Left forelimb (tissue), 1 donor: ENCODE data around the gene CLK3.
"Not testable (repeated sequence)": the region's sequence is repeated elsewhere in the genome, so short reads cannot be mapped to it uniquely, and the experiment has no call there.

Experiments used
- DNase-seq: peaks from one replicate; pipeline ENCODE4 v3.0.0-alpha.2; 2018; ENCODE audit warnings: low spot score

CLK3 gene

DNA sequence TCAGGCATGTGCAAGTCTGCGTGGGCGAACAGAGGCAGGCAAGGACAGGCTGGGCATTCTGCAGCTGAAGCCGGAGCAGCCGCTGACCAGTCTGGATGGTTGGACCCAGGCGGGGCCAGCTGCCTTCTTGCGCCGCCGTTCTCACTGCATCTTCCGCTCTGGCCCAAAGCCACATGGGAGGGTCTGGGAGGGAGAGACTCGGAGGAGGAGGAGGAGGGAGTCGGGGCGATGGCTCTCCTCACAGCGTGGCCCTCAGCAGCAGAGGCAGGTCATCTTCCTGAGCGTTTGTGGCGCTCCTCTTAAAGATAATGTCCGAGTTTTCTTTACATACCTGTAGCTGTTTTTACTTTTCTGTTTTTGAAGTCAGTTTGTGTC is 5.9 kb downstream of the CLK3 start:
- no peak for DNase-seq

DNA sequence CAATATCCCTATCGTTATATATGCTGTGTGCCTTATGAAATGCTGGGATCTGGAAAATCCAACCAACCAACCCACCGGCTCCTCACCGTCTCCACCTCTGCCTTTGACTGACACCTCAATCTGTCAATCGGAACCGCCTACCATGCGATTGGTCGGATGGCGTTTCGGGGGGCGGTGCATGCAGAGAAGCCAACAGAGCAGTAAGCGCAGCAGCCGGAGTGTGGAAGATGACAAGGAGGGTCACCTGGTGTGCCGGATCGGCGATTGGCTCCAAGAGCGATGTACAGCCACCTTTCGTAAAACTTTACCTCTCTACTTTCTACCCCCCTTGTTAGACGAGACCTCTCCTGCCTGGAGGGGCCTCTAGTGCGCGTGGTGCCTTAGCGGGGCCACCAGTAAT is 6.3 kb downstream of the CLK3 start:
- DNase-seq: no peak

DNA sequence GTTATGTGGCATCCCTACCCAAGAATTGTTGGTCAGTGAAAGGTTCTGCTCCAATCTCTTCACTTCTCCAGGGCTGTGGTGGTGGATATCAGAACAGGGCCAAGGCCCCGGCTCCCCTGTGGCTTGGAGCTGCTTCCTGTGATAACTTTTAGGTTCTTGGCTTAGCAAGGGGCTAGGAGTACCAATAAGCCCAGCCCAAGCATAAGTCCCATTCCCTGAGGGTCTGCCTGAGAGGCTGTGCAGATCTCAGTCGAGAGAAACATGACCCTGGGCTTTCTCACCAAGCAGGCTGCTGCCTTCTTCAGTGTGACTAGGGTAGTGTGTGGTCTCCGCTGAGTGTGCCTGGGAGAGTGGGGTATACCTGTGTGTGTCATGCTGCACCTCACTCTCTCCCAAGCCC is 7.1 kb downstream of the CLK3 start:
- no peak for DNase-seq

DNA sequence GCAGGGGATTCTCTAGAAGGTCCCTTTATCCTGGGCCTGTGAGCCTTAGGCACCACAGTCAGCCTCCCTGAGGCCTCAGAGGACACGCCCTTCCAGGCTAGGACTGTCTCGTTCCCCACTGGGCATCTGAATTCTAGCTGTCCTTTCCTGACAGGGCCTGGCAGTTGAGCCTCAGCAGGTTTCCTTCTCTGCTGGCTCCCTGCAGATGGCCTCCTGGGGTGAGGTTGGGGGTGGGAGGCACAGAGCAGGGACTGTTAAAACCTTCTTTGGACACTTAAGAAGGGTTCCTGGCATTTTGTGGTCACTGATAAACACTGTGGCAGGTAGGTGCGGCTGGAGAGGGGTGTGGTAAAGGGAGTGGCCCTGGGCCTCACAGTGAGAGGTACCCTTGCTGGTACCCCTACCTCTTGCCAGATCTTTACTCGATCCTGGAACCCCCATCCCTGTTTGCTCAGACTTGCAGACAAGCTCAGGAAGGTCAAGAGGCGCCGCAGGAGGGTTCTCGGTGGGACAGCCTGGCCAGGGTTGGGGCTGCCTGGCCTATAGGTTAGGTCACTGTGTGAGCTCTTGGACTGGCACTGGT is 8.5 kb downstream of the CLK3 start:
- no peak for DNase-seq

- no peak for DNase-seq
Measured at GRCh38 chr15:74625693-74626092, 10.1 kb downstream of the CLK3 start.

DNA sequence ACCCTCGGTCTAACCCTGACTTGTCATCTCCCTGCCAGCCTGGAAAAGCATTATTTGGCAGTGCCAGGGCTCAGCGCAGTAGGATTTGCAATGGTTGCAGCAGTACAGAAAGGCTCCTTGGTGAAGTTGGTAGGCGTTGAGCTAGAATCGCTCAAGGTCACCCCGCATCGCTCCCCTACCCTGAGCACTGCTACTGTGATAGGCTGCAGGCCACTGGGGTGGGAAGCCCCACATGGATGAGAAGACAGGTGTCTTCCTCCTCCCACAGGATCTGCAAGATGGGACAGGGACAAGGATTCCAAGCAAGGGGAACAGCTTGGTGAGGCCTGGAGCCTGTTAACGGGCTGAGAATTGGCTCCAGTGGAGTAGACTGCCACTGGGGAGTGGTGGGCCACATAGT is 10.7 kb downstream of the CLK3 start:
- no peak for DNase-seq

DNA sequence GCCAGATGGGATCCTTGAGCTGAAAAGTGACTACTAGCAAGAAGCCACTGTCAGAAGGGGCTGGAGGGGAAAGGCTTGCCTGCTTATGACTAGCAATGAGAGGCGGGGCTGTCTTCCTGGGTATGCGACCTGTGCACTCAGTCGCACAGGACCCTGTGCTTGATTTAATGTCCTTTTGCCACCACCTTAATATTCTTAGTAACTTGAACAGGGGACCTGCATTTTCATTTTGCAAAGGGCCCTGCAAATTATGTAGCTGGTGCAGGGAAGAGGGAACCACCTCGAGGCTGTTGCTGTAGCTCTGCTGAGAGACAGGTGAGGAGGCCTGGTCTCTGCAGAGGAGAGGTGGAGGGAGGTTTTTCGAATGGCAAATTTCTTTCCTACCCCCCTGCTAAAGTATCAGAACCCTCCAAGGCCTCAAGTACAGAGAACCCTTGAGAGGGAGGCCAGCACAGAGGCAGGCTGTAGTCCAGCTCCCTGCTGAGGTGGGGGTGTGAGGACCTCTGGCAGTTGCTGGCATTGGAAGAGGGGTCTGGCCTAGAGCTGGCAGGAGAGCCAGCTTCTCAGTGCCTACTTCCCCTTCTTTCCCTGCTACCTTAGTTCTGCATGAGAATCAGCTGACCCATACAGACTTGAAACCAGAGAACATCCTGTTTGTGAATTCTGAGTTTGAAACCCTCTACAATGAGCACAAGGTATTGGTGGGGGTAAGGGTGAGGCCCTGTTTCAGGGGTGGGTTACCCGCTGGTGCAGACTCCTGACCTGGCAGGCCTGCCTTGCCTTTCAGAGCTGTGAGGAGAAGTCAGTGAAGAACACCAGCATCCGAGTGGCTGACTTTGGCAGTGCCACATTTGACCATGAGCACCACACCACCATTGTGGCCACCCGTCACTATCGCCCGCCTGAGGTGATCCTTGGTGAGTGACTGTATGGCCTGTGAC is 11.4 kb downstream of the CLK3 start:
- no peak for DNase-seq

- no peak for DNase-seq
Measured at GRCh38 chr15:74627766-74628165, 12.1 kb downstream of the CLK3 start.

DNA sequence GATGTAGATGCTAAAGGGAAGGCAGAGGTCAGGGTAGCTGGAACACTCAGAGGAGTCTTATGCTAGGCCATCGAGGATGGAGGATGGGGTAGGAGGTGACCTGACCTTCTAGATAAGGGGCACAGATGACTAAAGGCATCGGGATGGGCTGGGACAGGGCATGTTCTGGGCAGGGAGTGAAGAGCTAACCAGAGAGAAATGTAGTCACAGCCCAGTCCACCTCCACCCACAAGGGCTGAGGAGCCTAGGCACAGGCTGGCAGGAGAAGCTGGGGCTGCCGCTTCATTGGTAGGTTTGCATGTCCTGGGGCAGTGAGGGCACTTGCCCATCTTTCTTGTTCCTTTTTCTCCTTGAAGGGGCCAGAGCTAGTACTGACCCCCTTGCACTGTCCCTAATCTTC is 12.6 kb downstream of the CLK3 start:
- DNase-seq: no peak

GRCh38 chr15:74628949-74629348 is 13.3 kb downstream of the CLK3 start:
- DNase-seq: no peak

GRCh38 chr15:74629696-74630095 is 14.1 kb downstream of the CLK3 start:
- not testable (repeated sequence) for DNase-seq

GRCh38 chr15:74630284-74631086 is 14.8 kb downstream of the CLK3 start:
- no peak for DNase-seq

DNA sequence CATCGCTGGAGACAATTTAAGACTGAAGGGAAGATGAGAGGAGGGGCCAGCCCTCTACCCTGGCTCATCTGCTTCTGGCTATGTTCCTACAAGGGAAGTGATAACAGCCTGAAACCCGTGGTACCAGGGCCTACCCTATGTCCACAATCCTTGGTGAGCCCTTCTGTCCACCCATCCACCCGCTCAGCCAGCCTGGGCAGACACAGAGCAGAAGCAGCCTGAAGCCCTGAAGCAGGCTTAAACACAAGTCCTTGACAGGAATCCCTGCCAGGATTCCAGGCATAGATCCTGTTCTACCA is 15.4 kb downstream of the CLK3 start:
- DNase-seq: no peak

DNA sequence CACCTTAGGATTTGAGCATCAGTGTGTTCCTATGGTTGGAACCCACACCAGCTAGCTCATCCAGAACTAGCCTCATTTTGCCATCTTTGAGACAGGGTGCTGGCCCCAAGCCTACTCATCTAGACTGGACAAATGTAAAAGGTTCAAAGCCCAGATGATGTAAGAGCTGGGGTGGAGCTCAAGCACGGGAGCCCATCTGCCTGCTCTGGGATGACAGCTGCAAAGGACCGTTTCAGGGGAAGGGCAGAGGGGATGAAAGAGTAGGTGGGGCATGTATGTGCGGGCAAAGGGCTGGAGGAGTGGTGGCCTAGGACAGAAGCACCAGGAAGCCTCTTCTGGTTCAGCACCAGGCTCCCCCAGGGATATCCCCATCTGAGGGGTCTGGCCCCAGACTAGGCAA is 15.8 kb downstream of the CLK3 start:
- no peak for DNase-seq

DNA sequence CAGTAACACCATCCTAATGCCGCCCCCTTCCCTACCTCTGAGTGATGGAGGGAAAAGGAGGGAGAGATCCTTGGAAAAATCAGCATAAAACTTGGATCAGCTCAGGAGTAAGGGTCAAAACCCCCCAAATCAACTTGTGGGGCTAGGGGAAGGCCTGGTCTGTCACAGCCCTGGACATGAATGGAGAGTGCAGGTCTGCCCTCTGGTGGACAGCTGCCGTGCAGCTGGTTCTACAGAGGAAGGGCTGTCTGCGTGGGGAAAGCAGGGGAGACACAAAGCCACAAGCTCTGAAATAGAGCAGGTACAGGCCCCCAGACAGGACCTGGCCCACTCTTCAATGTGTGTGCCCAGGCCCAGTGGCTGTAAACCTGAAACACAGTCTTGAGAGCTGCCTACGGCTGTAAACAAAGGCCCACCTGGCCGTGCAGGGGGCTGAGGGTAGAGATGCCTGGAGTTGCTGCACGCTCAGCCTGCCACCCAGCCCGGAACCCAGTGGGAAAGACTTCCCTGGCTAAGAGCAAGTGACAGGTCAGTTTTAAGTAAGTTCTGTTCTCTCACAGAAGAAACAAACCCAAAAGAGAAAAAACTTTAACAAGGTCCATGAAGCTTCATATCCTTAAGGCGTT is 16.4 kb downstream of the CLK3 start:
- DNase-seq: no peak

DNA sequence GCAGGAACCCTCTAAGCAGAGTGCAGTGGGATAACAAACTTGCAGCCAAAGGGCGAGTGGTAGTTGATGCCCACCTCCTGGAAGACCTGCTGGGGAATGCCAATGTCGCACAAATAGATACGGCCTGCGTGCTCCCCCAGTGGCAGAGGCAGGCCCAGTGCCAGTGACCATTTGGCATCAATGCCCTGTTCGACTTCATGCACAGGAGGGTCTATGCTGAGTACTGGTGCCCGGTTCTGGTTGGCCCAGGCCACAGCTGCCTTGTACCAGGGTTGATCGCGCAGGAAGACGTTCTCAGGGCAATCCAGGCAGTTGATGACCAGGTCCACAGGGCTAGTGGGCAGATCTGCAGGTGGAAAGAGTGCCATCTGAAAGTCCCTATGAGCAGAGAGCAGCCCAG is 17.0 kb downstream of the CLK3 start:
- DNase-seq: no peak

GRCh38 chr15:74633781-74634180 is 18.1 kb downstream of the CLK3 start:
- DNase-seq: no peak

- no peak for DNase-seq
Measured at GRCh38 chr15:74635228-74635627, 19.6 kb downstream of the CLK3 start.

DNA sequence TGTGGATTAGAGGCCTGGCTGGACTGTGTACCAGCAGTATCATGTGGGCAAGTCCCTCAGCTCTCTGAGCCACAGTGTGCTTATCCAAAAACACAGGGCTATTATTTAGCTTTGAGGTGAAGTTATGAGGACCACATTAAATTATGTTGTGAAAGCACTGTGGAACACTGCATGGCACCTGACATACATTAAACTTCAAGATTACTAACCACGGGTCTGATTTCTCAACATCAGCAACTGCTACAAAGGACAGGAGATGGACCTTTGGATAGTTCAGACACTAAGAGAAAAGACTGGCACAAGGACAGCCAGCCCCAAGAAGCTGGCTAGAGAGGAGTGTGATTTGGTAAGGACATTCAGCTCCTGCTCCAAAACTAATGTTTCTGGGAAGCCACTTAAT is 21.3 kb downstream of the CLK3 start:
- DNase-seq: no peak

DNA sequence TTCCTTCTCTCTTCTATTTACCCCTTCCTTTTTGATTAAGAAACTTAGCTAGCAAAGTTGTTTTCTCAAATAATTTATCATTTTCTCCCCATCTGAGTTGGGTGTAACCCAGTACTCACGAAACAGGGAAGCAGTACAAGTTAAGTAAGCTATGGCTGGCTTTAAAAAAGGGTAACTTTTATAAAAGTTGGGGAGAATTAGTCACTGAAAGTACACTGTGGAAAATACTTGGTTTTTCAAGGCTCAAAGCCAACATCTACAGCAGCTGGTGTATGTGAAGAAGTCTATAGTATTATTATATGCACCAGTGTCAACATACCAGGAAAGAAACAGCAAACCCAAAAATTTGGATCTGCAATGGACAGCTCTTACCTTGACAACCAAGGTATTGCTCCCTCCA is 25.5 kb downstream of the CLK3 start:
- no peak for DNase-seq

GRCh38 chr15:74642348-74642733 is 26.7 kb downstream of the CLK3 start:
- no peak for DNase-seq

- DNase-seq: no peak
Measured at GRCh38 chr15:74642734-74643664, 27.4 kb downstream of the CLK3 start.
